ENCODE measurements around the gene HOGA1.

DNA sequence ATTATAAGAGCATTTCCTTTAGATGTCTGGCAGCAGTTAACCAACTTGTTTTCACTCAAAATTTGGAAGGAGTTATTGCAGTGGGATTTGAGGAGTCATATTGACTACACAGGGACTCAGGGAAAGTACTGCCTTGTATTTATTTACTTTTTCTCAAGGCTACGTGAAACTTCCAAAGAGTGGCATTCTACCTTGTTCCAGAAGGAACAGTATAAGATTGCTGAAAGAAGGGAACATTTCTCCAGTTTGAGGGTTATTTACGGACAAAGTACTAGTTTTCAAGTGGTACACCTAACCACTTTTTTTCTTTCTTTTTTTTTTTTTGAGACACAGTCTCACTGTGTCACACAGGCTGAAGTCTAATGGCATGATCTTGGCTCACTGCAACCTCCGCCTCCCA, 44.0 kb downstream of the HOGA1 start:
- TF ChIP-seq, protein P1, sequence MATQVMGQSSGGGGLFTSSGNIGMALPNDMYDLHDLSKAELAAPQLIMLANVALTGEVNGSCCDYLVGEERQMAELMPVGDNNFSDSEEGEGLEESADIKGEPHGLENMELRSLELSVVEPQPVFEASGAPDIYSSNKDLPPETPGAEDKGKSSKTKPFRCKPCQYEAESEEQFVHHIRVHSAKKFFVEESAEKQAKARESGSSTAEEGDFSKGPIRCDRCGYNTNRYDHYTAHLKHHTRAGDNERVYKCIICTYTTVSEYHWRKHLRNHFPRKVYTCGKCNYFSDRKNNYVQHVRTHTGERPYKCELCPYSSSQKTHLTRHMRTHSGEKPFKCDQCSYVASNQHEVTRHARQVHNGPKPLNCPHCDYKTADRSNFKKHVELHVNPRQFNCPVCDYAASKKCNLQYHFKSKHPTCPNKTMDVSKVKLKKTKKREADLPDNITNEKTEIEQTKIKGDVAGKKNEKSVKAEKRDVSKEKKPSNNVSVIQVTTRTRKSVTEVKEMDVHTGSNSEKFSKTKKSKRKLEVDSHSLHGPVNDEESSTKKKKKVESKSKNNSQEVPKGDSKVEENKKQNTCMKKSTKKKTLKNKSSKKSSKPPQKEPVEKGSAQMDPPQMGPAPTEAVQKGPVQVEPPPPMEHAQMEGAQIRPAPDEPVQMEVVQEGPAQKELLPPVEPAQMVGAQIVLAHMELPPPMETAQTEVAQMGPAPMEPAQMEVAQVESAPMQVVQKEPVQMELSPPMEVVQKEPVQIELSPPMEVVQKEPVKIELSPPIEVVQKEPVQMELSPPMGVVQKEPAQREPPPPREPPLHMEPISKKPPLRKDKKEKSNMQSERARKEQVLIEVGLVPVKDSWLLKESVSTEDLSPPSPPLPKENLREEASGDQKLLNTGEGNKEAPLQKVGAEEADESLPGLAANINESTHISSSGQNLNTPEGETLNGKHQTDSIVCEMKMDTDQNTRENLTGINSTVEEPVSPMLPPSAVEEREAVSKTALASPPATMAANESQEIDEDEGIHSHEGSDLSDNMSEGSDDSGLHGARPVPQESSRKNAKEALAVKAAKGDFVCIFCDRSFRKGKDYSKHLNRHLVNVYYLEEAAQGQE (IDR thresholded peaks at IDR 0.05; ENCODE audit: insufficient read depth in 1 of 2, low read depth in 2 of 2, low read length in 2 of 2) = no peak
- TF ChIP-seq POLR2AphosphoS5 (IDR thresholded peaks at IDR 0.05; ENCODE audit: low read depth, low read length) (no peak), SIN3A (IDR thresholded peaks at IDR 0.05; ENCODE audit: borderline replicate concordance, insufficient read depth, low read length) (no peak), TAF1 (IDR thresholded peaks at IDR 0.05; ENCODE audit: borderline replicate concordance, insufficient read depth, low read length) (no peak), FOXP2 (optimal IDR thresholded peaks at IDR 0.05; ENCODE audit: borderline replicate concordance, extremely low read depth, extremely low read length, insufficient read depth) (no peak)

Measured in PFSK-1 (cell line).